GM12891 (cell line): ENCODE data around the gene CTXND1.

Source experiments
- PAX5 ChIP-seq: IDR thresholded peaks from 2 replicates; pipeline ENCODE4 v1.6.1; 2011; ENCODE audit warnings: low read length, moderate library complexity, mild to moderate bottlenecking; ENCODE audit not compliant: insufficient read depth, severe bottlenecking
- POLR2A ChIP-seq: IDR thresholded peaks from 2 replicates; pipeline ENCODE4 v1.6.1; 2011; ENCODE audit warnings: low read depth, low read length, control low read depth
- POLR2AphosphoS5 ChIP-seq: IDR thresholded peaks from 2 replicates; pipeline ENCODE4 v1.6.1; 2011; ENCODE audit warnings: low read depth, low read length, control low read depth
- POU2F2 ChIP-seq: IDR thresholded peaks from 2 replicates; pipeline ENCODE4 v1.6.1; 2011; ENCODE audit warnings: low read depth, mild to moderate bottlenecking, control low read depth, low read length, moderate library complexity
- SPI1 ChIP-seq: IDR thresholded peaks from 2 replicates; pipeline ENCODE4 v1.6.1; 2011; ENCODE audit warnings: low read depth, low read length, control low read depth
- TAF1 ChIP-seq: IDR thresholded peaks from 2 replicates; pipeline ENCODE4 v1.6.1; 2011; ENCODE audit warnings: low read depth, low read length, control low read depth

GRCh38 chr15:80211976-80212375, 40.0 kb downstream of the CTXND1 start:
- TF ChIP-seq POLR2A (no peak), POLR2AphosphoS5 (no peak), TAF1 (no peak), SPI1 (no peak), PAX5 (no peak), POU2F2 (no peak)
